Neural cell (in vitro differentiated cells): ENCODE measurements around the gene ITGA3. TPM values are rescaled to one million over a fixed set of nuclear protein-coding genes. Genes with fewer than 3 reads are reported as not detected.

ENCODE experiments used
- H2AFZ ChIP-seq: fragments of 200-600, 300-800 bp; sonication (generic), shearing (Covaris generic); 2 replicates; pipeline ENCODE4 v1.6.0; 2014; ENCODE audit warnings: low read depth, mild to moderate bottlenecking, antibody characterized with exemption, low read length, moderate library complexity
- H3F3A ChIP-seq: fragments of 200-600 bp; shearing (Covaris generic); 2 replicates; pipeline ENCODE4 v1.6.1; 2016; ENCODE audit warnings: mild to moderate bottlenecking, moderate library complexity, mixed read lengths, antibody characterized with exemption, low read length; ENCODE audit not compliant: insufficient read depth, poor library complexity, severe bottlenecking
- H3K27ac ChIP-seq: fragments of 200-600, 300-800 bp; sonication (generic), shearing (Covaris generic); 2 replicates; pipeline ENCODE4 v1.5.1; 2014; ENCODE audit warnings: mild to moderate bottlenecking, low read length, moderate library complexity
- H3K27me3 ChIP-seq: fragments of 300-800, 200-600 bp; sonication (generic), shearing (Covaris generic); 2 replicates; pipeline ENCODE4 v1.6.0; 2014; ENCODE audit warnings: mild to moderate bottlenecking, low read depth, low read length, moderate library complexity; ENCODE audit not compliant: insufficient read depth
- H3K36me3 ChIP-seq: fragments of 300-800, 200-600 bp; sonication (generic), shearing (Covaris generic); 2 replicates; pipeline ENCODE4 v1.5.1; 2014; ENCODE audit warnings: mild to moderate bottlenecking, antibody characterized with exemption, low read length, moderate library complexity; ENCODE audit not compliant: insufficient read depth
- H3K4me2 ChIP-seq: fragments of 300-800, 200-600 bp; sonication (generic), shearing (Covaris generic); 2 replicates; pipeline ENCODE4 v1.6.0; 2014; ENCODE audit warnings: mild to moderate bottlenecking, low read length
- H3K4me3 ChIP-seq: fragments of 300-800, 200-600 bp; sonication (generic), shearing (Covaris generic); 2 replicates; pipeline ENCODE4 v1.5.1; 2014; ENCODE audit warnings: mild to moderate bottlenecking, low read length, moderate library complexity
- H3K79me2 ChIP-seq: fragments of 200-600 bp; shearing (Covaris generic); replicated peaks from 2 replicates; pipeline ENCODE4 v1.6.0; 2014; ENCODE audit warnings: mild to moderate bottlenecking, low read length, moderate library complexity; ENCODE audit not compliant: insufficient read depth
- H3K9ac ChIP-seq: fragments of 300-800, 200-600 bp; sonication (generic), shearing (Covaris generic); 2 replicates; pipeline ENCODE4 v1.6.1; 2016; ENCODE audit warnings: mild to moderate bottlenecking, low read length, mixed read lengths
- H3K9me2 ChIP-seq: fragments of 200-600 bp; shearing (Covaris generic); 2 replicates; pipeline ENCODE4 v1.6.1; 2016; ENCODE audit warnings: mild to moderate bottlenecking, low read length, mixed read lengths; ENCODE audit not compliant: insufficient read depth
- H3K9me3 ChIP-seq: fragments of 200-600, 300-800 bp; sonication (generic), shearing (Covaris generic); 2 replicates; pipeline ENCODE4 v1.6.1; 2016; ENCODE audit warnings: mild to moderate bottlenecking, mixed run types, low read length, moderate library complexity, mixed read lengths
- H4K20me1 ChIP-seq: fragments of 200-600 bp; shearing (Covaris generic); 2 replicates; pipeline ENCODE4 v1.6.1; 2016; ENCODE audit warnings: mild to moderate bottlenecking, mixed run types; ENCODE audit not compliant: insufficient read depth
- EP300 ChIP-seq: fragments of 450-650 bp; conservative IDR thresholded peaks from 2 replicates; pipeline ENCODE4 v1.6.1; 2014; ENCODE audit warnings: antibody characterized with exemption, mild to moderate bottlenecking, moderate library complexity; ENCODE audit not compliant: poor library complexity, severe bottlenecking
- EZH2 ChIP-seq: fragments of 200-600, 300-800 bp; shearing (Covaris generic), sonication (generic); IDR thresholded peaks from 2 replicates; pipeline ENCODE4 v1.6.1; 2014; ENCODE audit warnings: antibody characterized with exemption, low read length, borderline replicate concordance, mild to moderate bottlenecking; ENCODE audit not compliant: insufficient read depth, poor library complexity, severe bottlenecking
- MXI1 ChIP-seq: fragments of 450-650 bp; conservative IDR thresholded peaks from 2 replicates; pipeline ENCODE4 v1.6.1; 2014; ENCODE audit warnings: antibody characterized with exemption, mild to moderate bottlenecking; ENCODE audit not compliant: poor library complexity, severe bottlenecking
- POLR2AphosphoS5 ChIP-seq: IDR thresholded peaks from 2 replicates; pipeline ENCODE4 v1.6.1; 2012
- RAD21 ChIP-seq: fragments of 450-650 bp; conservative IDR thresholded peaks from 2 replicates; pipeline ENCODE4 v1.6.1; 2014; ENCODE audit warnings: antibody characterized with exemption, mild to moderate bottlenecking, moderate library complexity
- SMC3 ChIP-seq: fragments of 450-650 bp; conservative IDR thresholded peaks from 2 replicates; pipeline ENCODE4 v1.6.1; 2014; ENCODE audit warnings: antibody characterized with exemption, mild to moderate bottlenecking, moderate library complexity; ENCODE audit not compliant: poor library complexity
- TAF1 ChIP-seq: IDR thresholded peaks from 2 replicates; pipeline ENCODE4 v1.6.1; 2012; ENCODE audit warnings: low read depth
- polyA plus RNA-seq: library from polyadenylated mRNA; depleted of rRNA; stranded (reverse); fragments of >200 nt; gene quantifications from 2 replicates; pipeline ENCODE4 v1.2.3, GENCODE V29; 2014
- TF ChIP-seq, protein P1 (sequence below): fragments of 450-650 bp; IDR thresholded peaks from 2 replicates; pipeline ENCODE4 v1.5.1; 2014; ENCODE audit warnings: antibody characterized with exemption, mild to moderate bottlenecking, moderate library complexity; ENCODE audit not compliant: poor library complexity, severe bottlenecking
- TF ChIP-seq, protein P2 (sequence below): IDR thresholded peaks from 2 replicates; pipeline ENCODE4 v1.6.1; 2012; ENCODE audit warnings: borderline replicate concordance

ITGA3 gene
- polyA plus RNA-seq, 1 donor from 2014 or later: 33.0 TPM

DNA sequence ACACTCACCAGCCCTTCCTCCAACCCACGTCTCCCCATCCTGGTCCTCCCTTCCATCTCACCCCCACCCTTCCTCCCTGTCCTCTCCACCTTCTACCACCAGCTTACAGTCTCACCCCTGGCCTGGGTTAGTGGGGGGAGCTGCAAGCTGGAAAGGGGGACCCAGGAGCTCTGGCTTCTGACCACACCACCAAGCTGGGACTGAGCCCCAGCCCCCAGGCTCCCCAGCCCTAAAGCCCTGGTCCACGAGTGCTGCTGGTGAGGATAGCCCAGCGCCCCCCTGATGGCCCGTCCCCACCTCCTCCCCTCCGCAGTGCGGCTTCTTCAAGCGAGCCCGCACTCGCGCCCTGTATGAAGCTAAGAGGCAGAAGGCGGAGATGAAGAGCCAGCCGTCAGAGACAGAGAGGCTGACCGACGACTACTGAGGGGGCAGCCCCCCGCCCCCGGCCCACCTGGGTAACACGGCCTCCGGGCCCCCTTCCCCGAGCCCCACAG, 32.0 kb downstream of the ITGA3 start:
- TF ChIP-seq, protein P1, sequence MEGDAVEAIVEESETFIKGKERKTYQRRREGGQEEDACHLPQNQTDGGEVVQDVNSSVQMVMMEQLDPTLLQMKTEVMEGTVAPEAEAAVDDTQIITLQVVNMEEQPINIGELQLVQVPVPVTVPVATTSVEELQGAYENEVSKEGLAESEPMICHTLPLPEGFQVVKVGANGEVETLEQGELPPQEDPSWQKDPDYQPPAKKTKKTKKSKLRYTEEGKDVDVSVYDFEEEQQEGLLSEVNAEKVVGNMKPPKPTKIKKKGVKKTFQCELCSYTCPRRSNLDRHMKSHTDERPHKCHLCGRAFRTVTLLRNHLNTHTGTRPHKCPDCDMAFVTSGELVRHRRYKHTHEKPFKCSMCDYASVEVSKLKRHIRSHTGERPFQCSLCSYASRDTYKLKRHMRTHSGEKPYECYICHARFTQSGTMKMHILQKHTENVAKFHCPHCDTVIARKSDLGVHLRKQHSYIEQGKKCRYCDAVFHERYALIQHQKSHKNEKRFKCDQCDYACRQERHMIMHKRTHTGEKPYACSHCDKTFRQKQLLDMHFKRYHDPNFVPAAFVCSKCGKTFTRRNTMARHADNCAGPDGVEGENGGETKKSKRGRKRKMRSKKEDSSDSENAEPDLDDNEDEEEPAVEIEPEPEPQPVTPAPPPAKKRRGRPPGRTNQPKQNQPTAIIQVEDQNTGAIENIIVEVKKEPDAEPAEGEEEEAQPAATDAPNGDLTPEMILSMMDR: no peak
- TF ChIP-seq POLR2AphosphoS5: no peak
- TF ChIP-seq, protein P2, sequence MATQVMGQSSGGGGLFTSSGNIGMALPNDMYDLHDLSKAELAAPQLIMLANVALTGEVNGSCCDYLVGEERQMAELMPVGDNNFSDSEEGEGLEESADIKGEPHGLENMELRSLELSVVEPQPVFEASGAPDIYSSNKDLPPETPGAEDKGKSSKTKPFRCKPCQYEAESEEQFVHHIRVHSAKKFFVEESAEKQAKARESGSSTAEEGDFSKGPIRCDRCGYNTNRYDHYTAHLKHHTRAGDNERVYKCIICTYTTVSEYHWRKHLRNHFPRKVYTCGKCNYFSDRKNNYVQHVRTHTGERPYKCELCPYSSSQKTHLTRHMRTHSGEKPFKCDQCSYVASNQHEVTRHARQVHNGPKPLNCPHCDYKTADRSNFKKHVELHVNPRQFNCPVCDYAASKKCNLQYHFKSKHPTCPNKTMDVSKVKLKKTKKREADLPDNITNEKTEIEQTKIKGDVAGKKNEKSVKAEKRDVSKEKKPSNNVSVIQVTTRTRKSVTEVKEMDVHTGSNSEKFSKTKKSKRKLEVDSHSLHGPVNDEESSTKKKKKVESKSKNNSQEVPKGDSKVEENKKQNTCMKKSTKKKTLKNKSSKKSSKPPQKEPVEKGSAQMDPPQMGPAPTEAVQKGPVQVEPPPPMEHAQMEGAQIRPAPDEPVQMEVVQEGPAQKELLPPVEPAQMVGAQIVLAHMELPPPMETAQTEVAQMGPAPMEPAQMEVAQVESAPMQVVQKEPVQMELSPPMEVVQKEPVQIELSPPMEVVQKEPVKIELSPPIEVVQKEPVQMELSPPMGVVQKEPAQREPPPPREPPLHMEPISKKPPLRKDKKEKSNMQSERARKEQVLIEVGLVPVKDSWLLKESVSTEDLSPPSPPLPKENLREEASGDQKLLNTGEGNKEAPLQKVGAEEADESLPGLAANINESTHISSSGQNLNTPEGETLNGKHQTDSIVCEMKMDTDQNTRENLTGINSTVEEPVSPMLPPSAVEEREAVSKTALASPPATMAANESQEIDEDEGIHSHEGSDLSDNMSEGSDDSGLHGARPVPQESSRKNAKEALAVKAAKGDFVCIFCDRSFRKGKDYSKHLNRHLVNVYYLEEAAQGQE: no peak
- no peak for TF ChIP-seq EP300
- TF ChIP-seq MXI1: no peak
- TF ChIP-seq EZH2: no peak
- TF ChIP-seq RAD21: no peak
- no peak for TF ChIP-seq TAF1
- TF ChIP-seq SMC3: no peak
- no peaks in the 10 kb centered on the region for H3K9me2 ChIP-seq

DNA sequence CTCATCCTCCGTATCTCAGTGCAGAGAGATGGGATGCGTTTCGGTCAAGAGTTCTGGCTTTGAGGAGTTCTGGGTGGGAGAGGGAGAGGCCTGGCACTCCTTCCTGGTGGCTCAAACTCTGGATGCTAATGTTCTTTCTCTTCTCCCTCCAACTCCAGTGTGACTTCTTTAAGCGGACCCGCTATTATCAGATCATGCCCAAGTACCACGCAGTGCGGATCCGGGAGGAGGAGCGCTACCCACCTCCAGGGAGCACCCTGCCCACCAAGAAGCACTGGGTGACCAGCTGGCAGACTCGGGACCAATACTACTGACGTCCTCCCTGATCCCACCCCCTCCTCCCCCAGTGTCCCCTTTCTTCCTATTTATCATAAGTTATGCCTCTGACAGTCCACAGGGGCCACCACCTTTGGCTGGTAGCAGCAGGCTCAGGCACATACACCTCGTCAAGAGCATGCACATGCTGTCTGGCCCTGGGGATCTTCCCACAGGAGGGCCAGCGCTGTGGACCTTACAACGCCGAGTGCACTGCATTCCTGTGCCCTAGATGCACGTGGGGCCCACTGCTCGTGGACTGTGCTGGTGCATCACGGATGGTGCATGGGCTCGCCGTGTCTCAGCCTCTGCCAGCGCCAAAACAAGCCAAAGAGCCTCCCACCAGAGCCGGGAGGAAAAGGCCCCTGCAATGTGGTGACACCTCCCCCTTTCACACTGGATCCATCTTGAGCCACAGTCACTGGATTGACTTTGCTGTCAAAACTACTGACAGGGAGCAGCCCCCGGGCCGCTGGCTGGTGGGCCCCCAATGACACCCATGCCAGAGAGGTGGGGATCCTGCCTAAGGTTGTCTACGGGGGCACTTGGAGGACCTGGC, 33.3 kb downstream of the ITGA3 start:
- TF ChIP-seq MXI1: no peak
- no peak for TF ChIP-seq EP300
- no peak for TF ChIP-seq POLR2AphosphoS5
- TF ChIP-seq EZH2: no peak
- H3K9me2 ChIP-seq: no peaks in the 10 kb centered on the region
- no peak overlapping the region for H3K27ac ChIP-seq

More for the DNA sequence above, 32.0 kb downstream of the ITGA3 start:
- H3K4me2 ChIP-seq: no peak overlapping the region
- H3K27ac ChIP-seq: no peak overlapping the region
- no peaks in the 10 kb centered on the region for H3F3A ChIP-seq
- no peak overlapping the region for H3K9ac ChIP-seq
- no peaks in the 10 kb centered on the region for H3K36me3 ChIP-seq
- no peaks in the 10 kb centered on the region for H4K20me1 ChIP-seq
- no peaks in the 10 kb centered on the region for H3K27me3 ChIP-seq
- no peaks in the 10 kb centered on the region for H3K79me2 ChIP-seq
- no peak overlapping the region for H2AFZ ChIP-seq
- no peaks in the 10 kb centered on the region for H3K9me3 ChIP-seq
- H3K4me3 ChIP-seq: no peak overlapping the region

More for the DNA sequence above, 33.3 kb downstream of the ITGA3 start:
- Histone ChIP-seq H3K4me3 (no peak overlapping the region), H2AFZ (no peak overlapping the region), H3K79me2 (no peaks in the 10 kb centered on the region), H4K20me1 (no peaks in the 10 kb centered on the region), H3K4me2 (no peak overlapping the region), H3K9ac (no peak overlapping the region), H3K9me3 (no peaks in the 10 kb centered on the region), H3K27me3 (no peaks in the 10 kb centered on the region), H3K36me3 (no peaks in the 10 kb centered on the region), H3F3A (no peaks in the 10 kb centered on the region)
